ENCODE measurements around the gene ZNF516. TPM values are rescaled to one million over a fixed set of nuclear protein-coding genes. Genes with fewer than 3 reads are reported as not detected.

ZNF516 gene
- total RNA-seq, 1 donor from 2014 or later: 26.1 TPM

GRCh38 chr18:76422838-76423237, 72.2 kb downstream of the ZNF516 start:
- Mint-ChIP-seq H3K27me3 (ENCODE audit: low read depth) (no peaks in the 10 kb centered on the region), H3K9me3 (ENCODE audit: low read depth) (no peaks in the 10 kb centered on the region), H3K4me1 (ENCODE audit: low read depth) (peaks cover 18% of the 10 kb centered on the region), H3K27ac (ENCODE audit: unreplicated experiment) (no peak overlapping the region), H3K4me3 (ENCODE audit: unreplicated experiment) (no peak overlapping the region), H3K36me3 (ENCODE audit: low read depth) (no peaks in the 10 kb centered on the region)
- no peak for TF ChIP-seq CTCF (IDR thresholded peaks at IDR 0.05)
- no peak for DNase-seq (ENCODE audit: low spot score)

GRCh38 chr18:76422121-76422520, 72.9 kb downstream of the ZNF516 start:
- H3K4me1 Mint-ChIP-seq (ENCODE audit: low read depth): peaks cover 19% of the 10 kb centered on the region
- H3K36me3 Mint-ChIP-seq (ENCODE audit: low read depth): no peaks in the 10 kb centered on the region
- H3K9me3 Mint-ChIP-seq (ENCODE audit: low read depth): no peaks in the 10 kb centered on the region
- DNase-seq (ENCODE audit: low spot score): no peak
- H3K4me3 Mint-ChIP-seq (ENCODE audit: unreplicated experiment): no peak overlapping the region
- no peaks in the 10 kb centered on the region for H3K27me3 Mint-ChIP-seq (ENCODE audit: low read depth)
- H3K27ac Mint-ChIP-seq (ENCODE audit: unreplicated experiment): no peak overlapping the region
- TF ChIP-seq CTCF (IDR thresholded peaks at IDR 0.05): no peak

GRCh38 chr18:76421685-76422078, 73.4 kb downstream of the ZNF516 start:
- Mint-ChIP-seq H3K4me3 (ENCODE audit: unreplicated experiment) (no peak overlapping the region), H3K27me3 (ENCODE audit: low read depth) (no peaks in the 10 kb centered on the region), H3K9me3 (ENCODE audit: low read depth) (no peaks in the 10 kb centered on the region), H3K27ac (ENCODE audit: unreplicated experiment) (no peak overlapping the region), H3K36me3 (ENCODE audit: low read depth) (no peaks in the 10 kb centered on the region), H3K4me1 (ENCODE audit: low read depth) (peaks cover 24% of the 10 kb centered on the region)
- DNase-seq (ENCODE audit: low spot score): no peak
- TF ChIP-seq CTCF (IDR thresholded peaks at IDR 0.05): no peak

- Mint-ChIP-seq H3K4me3 (ENCODE audit: unreplicated experiment) (no peak overlapping the region), H3K4me1 (ENCODE audit: low read depth) (peaks cover 25% of the 10 kb centered on the region), H3K27me3 (ENCODE audit: low read depth) (no peaks in the 10 kb centered on the region), H3K9me3 (ENCODE audit: low read depth) (no peaks in the 10 kb centered on the region), H3K27ac (ENCODE audit: unreplicated experiment) (no peak overlapping the region), H3K36me3 (ENCODE audit: low read depth) (no peaks in the 10 kb centered on the region)
- no peak for DNase-seq (ENCODE audit: low spot score)
- no peak for TF ChIP-seq CTCF (IDR thresholded peaks at IDR 0.05)
Measured at GRCh38 chr18:76420898-76421684, 74.0 kb downstream of the ZNF516 start.

- no peak overlapping the region for H3K4me3 Mint-ChIP-seq (ENCODE audit: unreplicated experiment)
- H3K4me1 Mint-ChIP-seq (ENCODE audit: low read depth): peaks cover 21% of the 10 kb centered on the region
- no peaks in the 10 kb centered on the region for H3K36me3 Mint-ChIP-seq (ENCODE audit: low read depth)
- TF ChIP-seq CTCF (IDR thresholded peaks at IDR 0.05): no peak
- H3K27me3 Mint-ChIP-seq (ENCODE audit: low read depth): no peaks in the 10 kb centered on the region
- no peak for DNase-seq (ENCODE audit: low spot score)
- H3K27ac Mint-ChIP-seq (ENCODE audit: unreplicated experiment): no peak overlapping the region
- no peaks in the 10 kb centered on the region for H3K9me3 Mint-ChIP-seq (ENCODE audit: low read depth)
Measured at GRCh38 chr18:76419811-76420210, 75.2 kb downstream of the ZNF516 start.

Measured in chondrocyte (in vitro differentiated cells).